C4-2B (cell line): Measurements from ENCODE around the gene TANC2.

Source experiments
- CTCF ChIP-seq: fragments of 450-650 bp; conservative IDR thresholded peaks from 2 replicates; pipeline ENCODE4 v1.5.1; 2017; ENCODE audit warnings: mild to moderate bottlenecking
- ZFX ChIP-seq: fragments of 450-650 bp; IDR thresholded peaks from 2 replicates; pipeline ENCODE4 v1.6.1; 2017

- TF ChIP-seq CTCF = no peak
- no peak for TF ChIP-seq ZFX
These were observed 17.0 kb upstream of the TANC2 start for GRCh38 chr17:62949036-62949435.
